ENCODE measurements around the gene AFF1. TPM values are rescaled to one million over a fixed set of nuclear protein-coding genes. Genes with fewer than 3 reads are reported as not detected.

AFF1 gene
- total RNA-seq, 1 donor from 2014 or later, result 112 TPM

DNA sequence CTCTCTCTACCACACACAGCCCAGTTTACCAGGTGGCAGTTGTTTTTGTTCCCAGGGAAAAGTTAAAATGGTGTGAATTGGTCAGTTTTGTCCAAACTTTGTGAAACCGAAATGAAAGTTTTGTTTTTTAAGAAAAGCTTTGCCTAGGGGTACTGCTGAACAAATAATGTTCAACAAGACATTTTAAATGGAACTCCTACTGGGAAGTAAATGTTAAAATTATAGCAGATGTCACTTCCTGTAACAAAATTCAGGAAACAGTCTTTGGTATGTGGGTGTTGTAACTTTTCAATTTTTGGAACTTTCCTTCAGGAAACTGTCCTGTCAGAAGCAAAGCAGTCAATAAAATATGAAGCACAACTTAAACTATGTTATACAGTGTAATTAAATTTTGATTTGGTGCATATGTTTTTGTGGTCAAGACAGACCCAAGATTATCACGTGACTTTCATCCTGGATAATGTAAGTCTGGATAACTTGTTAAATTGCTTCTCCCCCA, 79.5 kb downstream of the AFF1 start:
- no peaks in the 10 kb centered on the region for H3K36me3 ChIP-seq
- intact Hi-C loops (cut with DNase I), result loop anchor here (2.0 kb wide), 1 partner anchor 14 kb away; no protein-coding TSS in a partner anchor
- H3K9me3 ChIP-seq, result no peaks in the 10 kb centered on the region
- H3K4me1 ChIP-seq, result peaks cover 8 to 49% of the 10 kb centered on the region in 2 donors
- peak overlapping the region in 1 of 2 donors; percentile 34 for H3K4me3 ChIP-seq
- H3K27me3 ChIP-seq, result no peaks in the 10 kb centered on the region
- no peak for DNase-seq (ENCODE audit: low spot score in 2 of 2)
- peak overlapping the region; percentile 52 to 63 for H3K27ac ChIP-seq
- TF ChIP-seq, protein P1, sequence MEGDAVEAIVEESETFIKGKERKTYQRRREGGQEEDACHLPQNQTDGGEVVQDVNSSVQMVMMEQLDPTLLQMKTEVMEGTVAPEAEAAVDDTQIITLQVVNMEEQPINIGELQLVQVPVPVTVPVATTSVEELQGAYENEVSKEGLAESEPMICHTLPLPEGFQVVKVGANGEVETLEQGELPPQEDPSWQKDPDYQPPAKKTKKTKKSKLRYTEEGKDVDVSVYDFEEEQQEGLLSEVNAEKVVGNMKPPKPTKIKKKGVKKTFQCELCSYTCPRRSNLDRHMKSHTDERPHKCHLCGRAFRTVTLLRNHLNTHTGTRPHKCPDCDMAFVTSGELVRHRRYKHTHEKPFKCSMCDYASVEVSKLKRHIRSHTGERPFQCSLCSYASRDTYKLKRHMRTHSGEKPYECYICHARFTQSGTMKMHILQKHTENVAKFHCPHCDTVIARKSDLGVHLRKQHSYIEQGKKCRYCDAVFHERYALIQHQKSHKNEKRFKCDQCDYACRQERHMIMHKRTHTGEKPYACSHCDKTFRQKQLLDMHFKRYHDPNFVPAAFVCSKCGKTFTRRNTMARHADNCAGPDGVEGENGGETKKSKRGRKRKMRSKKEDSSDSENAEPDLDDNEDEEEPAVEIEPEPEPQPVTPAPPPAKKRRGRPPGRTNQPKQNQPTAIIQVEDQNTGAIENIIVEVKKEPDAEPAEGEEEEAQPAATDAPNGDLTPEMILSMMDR (IDR thresholded peaks at IDR 0.05), result no peak

DNA sequence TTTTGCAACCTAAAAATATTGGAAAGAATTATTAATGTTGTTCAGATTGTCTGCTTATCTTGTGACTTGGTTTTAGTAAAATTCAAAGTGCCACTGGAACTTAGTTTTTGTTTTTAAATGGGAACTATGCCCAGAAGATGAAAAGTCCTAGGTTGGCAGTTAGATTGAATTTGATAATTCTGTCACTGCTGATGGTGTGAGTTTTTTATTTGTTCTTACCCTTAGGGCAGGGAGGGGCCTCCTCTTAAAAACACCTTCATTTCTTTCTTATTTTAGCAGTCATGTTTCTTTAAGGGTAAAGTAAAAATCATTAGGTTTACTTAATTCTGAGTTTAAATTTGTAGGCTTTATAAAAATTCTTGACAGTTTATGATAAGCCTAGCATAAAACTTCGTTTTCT, 80.6 kb downstream of the AFF1 start:
- peaks cover 8 to 50% of the 10 kb centered on the region in 2 donors for H3K4me1 ChIP-seq
- intact Hi-C loops (cut with DNase I), result loop anchor here (2.0 kb wide), 1 partner anchor 13 kb away; no protein-coding TSS in a partner anchor
- no peaks in the 10 kb centered on the region for H3K9me3 ChIP-seq
- no peaks in the 10 kb centered on the region for H3K36me3 ChIP-seq
- no peak for DNase-seq (ENCODE audit: low spot score in 2 of 2)
- H3K27me3 ChIP-seq, result no peaks in the 10 kb centered on the region
- TF ChIP-seq, protein P1 (IDR thresholded peaks at IDR 0.05), result no peak
- peak overlapping the region; percentile 12 to 21 for H3K27ac ChIP-seq
- no peak overlapping the region for H3K4me3 ChIP-seq

DNA sequence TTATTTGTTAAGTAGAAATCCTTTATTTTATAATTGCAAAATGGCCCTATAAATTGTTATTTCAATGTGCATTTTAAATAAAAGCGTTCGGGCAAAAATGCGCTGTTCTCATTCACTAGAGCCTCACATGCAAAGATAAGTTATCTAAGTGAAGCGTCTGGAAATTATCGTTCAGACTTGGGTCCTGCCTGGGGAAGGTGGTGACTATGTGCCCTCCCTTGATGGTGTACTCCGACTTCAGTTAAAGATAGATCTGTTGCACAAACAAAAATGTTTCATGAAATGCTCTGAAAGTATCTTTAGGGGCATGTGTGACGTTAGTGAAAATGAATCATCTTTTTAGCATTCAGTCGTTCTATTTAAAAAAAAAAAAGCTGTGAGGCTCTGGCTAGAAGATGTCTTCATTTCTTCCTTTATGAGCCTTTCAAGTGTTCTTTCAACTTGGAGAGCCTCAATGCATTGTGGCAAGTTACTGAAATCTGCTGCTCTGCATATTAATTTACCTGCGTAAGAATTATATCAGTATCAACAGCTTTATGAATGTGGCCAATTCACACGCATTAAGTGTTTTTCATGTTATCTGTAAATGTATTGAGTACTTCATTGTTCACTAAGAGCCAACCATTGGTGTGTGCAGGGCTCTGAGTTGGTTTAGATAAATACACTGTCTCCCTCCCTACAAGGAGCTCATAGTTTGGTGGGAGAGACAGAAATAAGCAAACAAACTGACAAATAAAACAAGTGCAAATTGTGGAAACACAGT, 83.0 kb downstream of the AFF1 start:
- H3K27me3 ChIP-seq, result no peaks in the 10 kb centered on the region
- TF ChIP-seq, protein P1 (IDR thresholded peaks at IDR 0.05), result no peak
- peak overlapping the region in 1 of 2 donors; percentile 25 for H3K27ac ChIP-seq
- no peak overlapping the region for H3K4me3 ChIP-seq
- no peaks in the 10 kb centered on the region for H3K9me3 ChIP-seq
- H3K36me3 ChIP-seq, result no peaks in the 10 kb centered on the region
- H3K4me1 ChIP-seq, result peaks cover 8 to 33% of the 10 kb centered on the region in 2 donors
- DNase-seq (ENCODE audit: low spot score in 2 of 2), result no peak
- intact Hi-C loops (cut with DNase I), result no loop called here

DNA sequence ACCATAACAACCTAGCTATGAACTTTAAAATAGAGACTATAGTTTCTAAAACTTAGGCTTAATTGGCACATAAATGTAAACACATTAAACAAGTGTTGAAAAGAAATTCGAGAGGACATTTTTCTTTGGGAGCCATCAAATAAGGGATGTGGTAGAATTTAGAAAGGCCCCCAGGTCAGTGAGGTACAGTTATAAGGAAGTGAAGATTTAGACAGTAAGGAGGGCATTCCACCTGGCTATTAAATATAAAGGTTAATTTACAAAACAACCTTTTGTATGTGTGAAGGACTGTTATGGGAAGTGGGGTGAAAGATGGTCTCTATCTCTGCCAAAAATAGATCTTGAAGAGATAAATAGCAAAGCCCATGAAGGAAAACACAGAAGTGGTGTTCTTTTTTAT, 83.9 kb downstream of the AFF1 start:
- Histone ChIP-seq H3K27ac (peak overlapping the region; percentile 15 to 16), H3K9me3 (no peaks in the 10 kb centered on the region), H3K4me3 (no peak overlapping the region), H3K36me3 (no peaks in the 10 kb centered on the region), H3K4me1 (peaks cover 8 to 33% of the 10 kb centered on the region in 2 donors), H3K27me3 (no peaks in the 10 kb centered on the region)
- intact Hi-C loops (cut with DNase I), result no loop called here
- DNase-seq (ENCODE audit: low spot score in 2 of 2), result no peak
- TF ChIP-seq, protein P1 (IDR thresholded peaks at IDR 0.05), result no peak

DNA sequence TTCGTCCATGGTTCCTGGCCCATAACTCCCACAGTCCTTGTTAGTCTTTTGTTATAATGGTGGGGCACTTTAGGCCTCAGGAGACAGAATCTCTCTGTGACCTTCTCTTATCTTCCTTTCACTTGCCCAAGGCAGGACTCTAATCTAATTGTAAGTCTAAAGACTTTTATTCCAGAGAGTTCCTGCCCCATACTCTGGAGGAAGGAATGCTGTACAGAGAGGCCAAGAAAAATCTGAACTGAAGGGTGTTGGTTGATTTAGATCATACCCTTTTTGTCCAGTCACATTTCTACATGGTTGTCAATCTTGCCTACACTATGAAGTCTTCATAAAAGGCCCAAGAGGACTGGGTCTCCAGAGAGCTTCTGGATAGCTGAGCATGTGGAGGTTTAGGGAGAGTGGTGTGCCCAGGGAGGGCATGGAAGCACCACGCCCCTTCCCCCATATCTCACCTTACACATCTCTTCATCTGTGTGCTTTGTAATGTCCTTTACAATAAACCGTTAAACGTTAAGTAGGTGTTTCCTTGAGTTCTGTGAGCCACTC, 84.5 kb downstream of the AFF1 start:
- intact Hi-C loops (cut with DNase I), result no loop called here
- no peak overlapping the region for H3K4me3 ChIP-seq
- TF ChIP-seq, protein P1 (IDR thresholded peaks at IDR 0.05), result no peak
- no peaks in the 10 kb centered on the region for H3K27me3 ChIP-seq
- no peaks in the 10 kb centered on the region for H3K9me3 ChIP-seq
- DNase-seq (ENCODE audit: low spot score in 2 of 2), result no peak
- peak overlapping the region; percentile 15 to 16 for H3K27ac ChIP-seq
- H3K36me3 ChIP-seq, result no peaks in the 10 kb centered on the region
- peaks cover 8 to 29% of the 10 kb centered on the region in 2 donors for H3K4me1 ChIP-seq

All from ascending aorta (tissue), 2 donors.